Measurements from ENCODE around the gene CDC45.

CDC45 gene

GRCh38 chr22:19495562-19496323 is 16.0 kb downstream of the CDC45 start:
- no peak for DNase-seq (ENCODE audit: low read depth, low spot score)

DNA sequence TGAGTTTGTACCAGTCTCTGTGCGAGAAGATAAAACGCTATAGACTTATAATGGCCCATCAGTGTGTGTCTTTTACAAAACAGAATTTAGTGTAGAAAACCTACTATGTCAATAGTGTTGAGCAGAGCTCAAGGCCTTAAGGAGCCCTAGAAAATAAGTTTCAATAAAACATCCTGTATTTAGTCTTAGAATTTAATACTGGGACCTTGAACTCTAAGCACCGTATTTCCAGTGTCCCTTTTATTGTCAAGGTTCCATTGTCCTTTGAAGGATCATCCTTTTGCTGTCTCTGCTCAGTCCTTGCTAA is 16.6 kb downstream of the CDC45 start:
- DNase-seq (ENCODE audit: low read depth, low spot score), result no peak

DNA sequence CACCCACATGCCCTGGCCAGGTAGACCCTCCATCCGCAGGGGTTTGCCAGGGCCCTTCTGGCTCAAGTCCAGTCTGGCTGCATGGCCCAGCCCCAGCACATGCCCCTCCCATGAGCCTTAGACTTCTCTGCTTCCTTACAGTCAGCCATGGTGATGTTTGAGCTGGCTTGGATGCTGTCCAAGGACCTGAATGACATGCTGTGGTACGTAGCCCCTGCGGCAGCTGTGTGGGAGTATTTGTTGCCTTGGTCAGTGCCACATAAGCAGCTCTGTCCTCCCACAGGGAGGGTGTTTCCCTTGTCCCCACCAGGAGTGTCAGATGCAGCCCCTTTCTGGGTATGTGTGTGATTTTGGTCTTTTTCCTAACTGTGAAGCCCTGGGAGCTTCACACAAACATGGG is 17.5 kb downstream of the CDC45 start:
- DNase-seq (ENCODE audit: low read depth, low spot score), result no peak

DNA sequence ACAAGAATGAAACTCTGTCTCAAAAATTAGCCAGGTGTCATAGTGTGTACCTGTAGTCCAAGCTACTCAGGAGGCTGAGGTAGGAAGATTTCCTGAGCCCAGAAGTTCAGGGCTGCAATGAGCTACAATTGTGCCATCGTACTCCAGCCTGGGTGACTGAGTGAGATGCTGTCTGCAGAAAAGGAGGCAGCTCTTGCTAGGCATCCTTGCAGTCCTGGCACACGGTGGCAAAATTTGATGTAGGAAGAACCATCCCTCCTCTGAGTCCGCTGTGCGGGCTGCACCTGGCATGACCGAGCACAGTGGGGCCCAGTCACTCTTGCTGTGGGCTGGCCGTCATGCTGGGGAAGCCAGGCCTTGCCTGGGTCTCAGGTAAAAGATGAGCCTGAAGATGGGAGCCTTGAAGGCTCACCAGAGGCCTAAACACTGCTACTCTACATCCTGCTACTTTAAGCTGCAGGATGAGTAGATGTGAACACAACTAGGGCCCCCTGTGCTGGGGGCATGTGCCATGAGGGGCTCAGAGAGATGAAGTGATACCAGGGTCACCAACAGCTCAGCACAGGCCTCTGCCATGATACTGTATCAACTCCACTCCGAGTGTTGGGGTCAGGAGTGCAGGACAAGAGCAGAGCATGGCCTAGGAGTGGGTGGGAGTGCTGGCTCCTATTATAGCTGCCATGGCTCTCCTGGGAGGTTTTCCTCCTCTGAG is 18.6 kb downstream of the CDC45 start:
- no peak for DNase-seq (ENCODE audit: low read depth, low spot score)

GRCh38 chr22:19498866-19499190 is 19.1 kb downstream of the CDC45 start:
- DNase-seq (ENCODE audit: low read depth, low spot score), result no peak

GRCh38 chr22:19499236-19499879 is 19.6 kb downstream of the CDC45 start:
- no peak for DNase-seq (ENCODE audit: low read depth, low spot score)

GRCh38 chr22:19499880-19500242 is 20.1 kb downstream of the CDC45 start:
- no peak for DNase-seq (ENCODE audit: low read depth, low spot score)

GRCh38 chr22:19501897-19502447 is 22.3 kb downstream of the CDC45 start:
- DNase-seq (ENCODE audit: low read depth, low spot score), result no peak

GRCh38 chr22:19503367-19503766 is 23.6 kb downstream of the CDC45 start:
- no peak for DNase-seq (ENCODE audit: low read depth, low spot score)

GRCh38 chr22:19503869-19504268 is 24.1 kb downstream of the CDC45 start:
- DNase-seq (ENCODE audit: low read depth, low spot score), result no peak

- DNase-seq (ENCODE audit: low read depth, low spot score), result no peak
Measured at GRCh38 chr22:19504900-19505734, 25.4 kb downstream of the CDC45 start.

- no peak for DNase-seq (ENCODE audit: low read depth, low spot score)
Measured at GRCh38 chr22:19505735-19506126, 26.0 kb downstream of the CDC45 start.

GRCh38 chr22:19506212-19506611 is 26.5 kb downstream of the CDC45 start:
- no peak for DNase-seq (ENCODE audit: low read depth, low spot score)

DNA sequence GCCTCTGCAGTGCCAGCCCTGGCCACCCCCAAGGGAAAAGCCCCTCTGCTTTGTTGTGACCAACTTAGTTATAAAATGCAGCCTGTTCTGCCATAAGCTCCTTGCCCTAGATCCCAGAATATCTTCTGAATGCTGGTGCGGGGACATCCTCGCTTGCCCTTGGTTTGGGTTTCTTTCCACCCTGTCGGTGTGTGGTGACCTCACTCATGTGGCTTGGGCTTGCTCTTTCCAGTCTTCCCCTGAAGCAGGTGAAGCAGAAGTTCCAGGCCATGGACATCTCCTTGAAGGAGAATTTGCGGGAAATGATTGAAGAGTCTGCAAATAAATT is 27.8 kb downstream of the CDC45 start:
- DNase-seq (ENCODE audit: low read depth, low spot score), result no peak

GRCh38 chr22:19508024-19508776 is 28.5 kb downstream of the CDC45 start:
- DNase-seq (ENCODE audit: low read depth, low spot score), result no peak

- DNase-seq (ENCODE audit: low read depth, low spot score), result no peak
Measured at GRCh38 chr22:19509191-19509590, 29.5 kb downstream of the CDC45 start.

DNA sequence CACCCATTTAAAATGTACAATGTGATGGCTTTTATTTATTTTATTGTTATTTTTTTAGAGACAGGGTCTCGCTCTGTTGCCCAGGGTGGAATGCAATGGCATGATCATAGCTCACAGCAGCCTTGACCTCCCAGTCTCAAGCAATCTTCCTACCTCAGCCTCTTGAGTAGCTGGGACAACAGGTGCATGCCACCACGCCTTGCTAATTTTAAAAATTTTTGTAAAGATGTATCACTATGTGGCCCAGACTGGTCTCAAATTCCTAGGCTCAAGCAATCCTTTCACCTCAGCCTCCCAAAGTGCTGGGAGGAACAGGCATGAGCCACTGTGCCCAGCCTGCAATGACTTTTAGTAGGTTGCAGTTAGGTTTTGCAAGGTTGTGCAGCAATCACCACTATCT is 30.2 kb downstream of the CDC45 start:
- DNase-seq (ENCODE audit: low read depth, low spot score), result no peak

GRCh38 chr22:19510919-19511341 is 31.2 kb downstream of the CDC45 start:
- no peak for DNase-seq (ENCODE audit: low read depth, low spot score)

- no peak for DNase-seq (ENCODE audit: low read depth, low spot score)
Measured at GRCh38 chr22:19513823-19514222, 34.1 kb downstream of the CDC45 start.

DNA sequence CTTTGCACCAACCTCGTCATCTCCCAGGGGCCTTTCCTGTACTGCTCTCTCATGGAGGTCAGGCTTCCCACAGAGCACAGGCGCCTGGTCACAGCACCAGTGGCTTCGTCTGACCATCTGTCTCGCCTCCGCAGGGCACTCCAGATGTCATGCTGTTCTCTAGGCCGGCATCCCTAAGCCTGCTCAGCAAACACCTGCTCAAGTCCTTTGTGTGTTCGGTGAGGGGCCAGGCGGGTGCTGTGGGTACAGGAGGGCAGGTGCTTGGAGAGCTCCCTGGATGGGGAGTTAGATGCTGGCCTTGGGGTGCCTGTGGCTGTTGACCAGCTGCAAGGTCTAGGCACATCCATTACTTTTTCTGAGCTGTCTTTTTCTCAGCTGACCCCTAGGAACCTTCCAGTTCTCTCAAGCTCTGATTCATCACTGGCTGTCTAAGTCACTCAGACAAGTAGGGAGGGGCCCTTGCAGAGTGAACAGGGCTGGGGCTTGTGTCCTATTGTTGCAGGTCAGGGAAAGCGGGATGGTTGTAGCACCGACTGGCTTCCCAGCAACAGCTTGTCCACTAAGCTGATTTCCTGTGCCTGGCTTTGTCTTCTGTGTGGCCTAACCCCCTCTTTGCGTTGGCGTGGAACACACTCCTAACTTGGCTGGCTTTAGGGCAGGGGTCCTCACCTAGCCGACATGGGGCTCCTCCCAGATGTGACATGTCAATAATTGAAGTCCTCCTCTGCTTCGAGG is 35.3 kb downstream of the CDC45 start:
- no peak for DNase-seq (ENCODE audit: low read depth, low spot score)

All from activated CD4-positive, CD25-positive, alpha-beta regulatory T cell treated with anti-CD3 and anti-CD28 coated beads, Interleukin-2, amount 50 U/mL, for 16 hours (primary cell).